GM21723 (cell line): Measurements from ENCODE around the gene SBF2.

ENCODE experiments used
- ATAC-seq: cut with Tn5 transposase; IDR thresholded peaks from one replicate; pipeline ENCODE4 v1.9.1; 2021; ENCODE audit warnings: mild to moderate bottlenecking, moderate library complexity; ENCODE audit not compliant: unreplicated experiment

SBF2 gene

GRCh38 chr11:9825315-9825714, 468.7 kb downstream of the SBF2 start:
- no peak for ATAC-seq

GRCh38 chr11:9823887-9824385, 470.1 kb downstream of the SBF2 start:
- ATAC-seq, result no peak

GRCh38 chr11:9823439-9823838, 470.6 kb downstream of the SBF2 start:
- no peak for ATAC-seq

- no peak for ATAC-seq
Measured at GRCh38 chr11:9821008-9821752, 472.8 kb downstream of the SBF2 start.

GRCh38 chr11:9820260-9820659, 473.8 kb downstream of the SBF2 start:
- ATAC-seq, result no peak

- ATAC-seq, result no peak
Measured at GRCh38 chr11:9817191-9817590, 476.8 kb downstream of the SBF2 start.

GRCh38 chr11:9815486-9816136, 478.4 kb downstream of the SBF2 start:
- ATAC-seq, result no peak

GRCh38 chr11:9814108-9814507, 479.9 kb downstream of the SBF2 start:
- ATAC-seq, result no peak

GRCh38 chr11:9808943-9809342, 485.1 kb downstream of the SBF2 start:
- ATAC-seq, result no peak

GRCh38 chr11:9806946-9807687, 486.9 kb downstream of the SBF2 start:
- no peak for ATAC-seq

- no peak for ATAC-seq
Measured at GRCh38 chr11:9804419-9804902, 489.6 kb downstream of the SBF2 start.

- ATAC-seq, result no peak
Measured at GRCh38 chr11:9803685-9804418, 490.2 kb downstream of the SBF2 start.

GRCh38 chr11:9802291-9802861, 491.6 kb downstream of the SBF2 start:
- no peak for ATAC-seq

GRCh38 chr11:9799886-9800285, 494.1 kb downstream of the SBF2 start:
- no peak for ATAC-seq

- ATAC-seq, result no peak
Measured at GRCh38 chr11:9797300-9797699, 496.7 kb downstream of the SBF2 start.

- ATAC-seq, result no peak
Measured at GRCh38 chr11:9796854-9797253, 497.2 kb downstream of the SBF2 start.

- no peak for ATAC-seq
Measured at GRCh38 chr11:9796266-9796665, 497.8 kb downstream of the SBF2 start.

- ATAC-seq, result no peak
Measured at GRCh38 chr11:9790703-9791102, 503.3 kb downstream of the SBF2 start.

GRCh38 chr11:9789910-9790309, 504.1 kb downstream of the SBF2 start:
- ATAC-seq, result no peak

GRCh38 chr11:9787981-9788521, 506.0 kb downstream of the SBF2 start:
- no peak for ATAC-seq
